ENCODE data around the gene CANX.
"Not testable (repeated sequence)": the region's sequence is repeated elsewhere in the genome, so short reads cannot be mapped to it uniquely, and the experiment has no call there.

CANX gene

GRCh38 chr5:179698935-179699615 lies at the start of gene CANX:
TSS of gene CANX (plus strand) at chr5:179698967. CDS start at chr5:179705682, 6,715 bp downstream.
- no peak for DNase-seq (ENCODE audit: low spot score)
- no peak for TF ChIP-seq CTCF (IDR thresholded peaks at IDR 0.05; ENCODE audit: extremely low read depth, insufficient read depth, missing control alignments)
- in situ Hi-C loops (cut with MboI; ENCODE audit: low pct_unique_long_range_greater_than_20kb, low sequenced_read_pairs, unreplicated experiment), result no loop called here

- DNase-seq (ENCODE audit: low spot score); in situ Hi-C loops (cut with MboI; ENCODE audit: low pct_unique_long_range_greater_than_20kb, low sequenced_read_pairs, unreplicated experiment): not testable (repeated sequence)
Observed at GRCh38 chr5:179649166-179649703, 49.5 kb upstream of the CANX start.

GRCh38 chr5:179650245-179650644 lies 48.5 kb upstream of the CANX start:
- in situ Hi-C loops (cut with MboI; ENCODE audit: low pct_unique_long_range_greater_than_20kb, low sequenced_read_pairs, unreplicated experiment); DNase-seq (ENCODE audit: low spot score): not testable (repeated sequence)

GRCh38 chr5:179653135-179653534 lies 45.6 kb upstream of the CANX start:
- in situ Hi-C loops (cut with MboI; ENCODE audit: low pct_unique_long_range_greater_than_20kb, low sequenced_read_pairs, unreplicated experiment); DNase-seq (ENCODE audit: low spot score): not testable (repeated sequence)

- DNase-seq (ENCODE audit: low spot score); in situ Hi-C loops (cut with MboI; ENCODE audit: low pct_unique_long_range_greater_than_20kb, low sequenced_read_pairs, unreplicated experiment): not testable (repeated sequence)
Observed at GRCh38 chr5:179657302-179658178, 41.2 kb upstream of the CANX start.

- in situ Hi-C loops (cut with MboI; ENCODE audit: low pct_unique_long_range_greater_than_20kb, low sequenced_read_pairs, unreplicated experiment); DNase-seq (ENCODE audit: low spot score): not testable (repeated sequence)
Observed at GRCh38 chr5:179658179-179658856, 40.4 kb upstream of the CANX start.

GRCh38 chr5:179661647-179662046 lies 37.1 kb upstream of the CANX start:
- DNase-seq (ENCODE audit: low spot score); in situ Hi-C loops (cut with MboI; ENCODE audit: low pct_unique_long_range_greater_than_20kb, low sequenced_read_pairs, unreplicated experiment): not testable (repeated sequence)

- DNase-seq (ENCODE audit: low spot score), result peak; percentile 50
- in situ Hi-C loops (cut with MboI; ENCODE audit: low pct_unique_long_range_greater_than_20kb, low sequenced_read_pairs, unreplicated experiment), result no loop called here
- TF ChIP-seq CTCF (IDR thresholded peaks at IDR 0.05; ENCODE audit: extremely low read depth, insufficient read depth, missing control alignments), result peak; percentile 86
Observed at GRCh38 chr5:179668391-179668790, 30.4 kb upstream of the CANX start.

- in situ Hi-C loops (cut with MboI; ENCODE audit: low pct_unique_long_range_greater_than_20kb, low sequenced_read_pairs, unreplicated experiment), result no loop called here
- DNase-seq (ENCODE audit: low spot score), result peak; percentile 95
Observed at GRCh38 chr5:179678223-179679013, 20.3 kb upstream of the CANX start.

More at GRCh38 chr5:179678223-179679013, 20.3 kb upstream of the CANX start:
- TF ChIP-seq CTCF (IDR thresholded peaks at IDR 0.05; ENCODE audit: extremely low read depth, insufficient read depth, missing control alignments), result peak; percentile 22

All from GM13977 (cell line).